Endothelial cell of umbilical vein (primary cell): ENCODE data around the gene EPHA5. TPM values are rescaled to one million over a fixed set of nuclear protein-coding genes. Genes with fewer than 3 reads are reported as not detected.

ENCODE experiments used
- BruUV-seq: library from RNA; stranded (reverse); fragments of 400-500 nt; replicated peaks from 2 replicates; lab custom pipeline; 2021; lab: Mats Ljungman, UMichigan
- CTCF ChIA-PET: fragments of 300-600, 350-600 bp; sonication (Branson Sonifier 250); formaldehyde crosslinking; loops from one replicate; lab custom pipeline; 2021; ENCODE audit warnings: antibody characterized with exemption, inconsistent platforms; lab: Charles Lee
- POLR2A ChIA-PET: fragments of 300-600, 350-600 bp; sonication (Branson Sonifier 250); formaldehyde crosslinking; loops from one replicate; lab custom pipeline; 2021; ENCODE audit warnings: antibody characterized with exemption, inconsistent platforms; lab: Charles Lee
- DNase-seq: peaks from one replicate; pipeline ENCODE4 v3.0.0-alpha.2; 2011; ENCODE audit warnings: low read depth, low spot score
- FAIRE-seq: peaks from 2 replicates; lab custom pipeline; 2011; peaks lifted over from hg19 to GRCh38; lab: Jason Lieb, UNC
- H2AFZ ChIP-seq: 2 replicates; pipeline ENCODE4 v1.6.0; 2012; ENCODE audit warnings: low read depth, low read length, control low read depth, inconsistent platforms
- H3K27ac ChIP-seq: 2 replicates; pipeline ENCODE4 v1.5.1; 2011; ENCODE audit warnings: low read depth, mild to moderate bottlenecking, control low read depth, low read length, moderate library complexity; ENCODE audit not compliant: insufficient read depth
- H3K27me3 ChIP-seq, 2 experiments: 2 replicates each; pipeline versions ENCODE4 v1.6.0 to v1.6.1; 2011; ENCODE audit warnings: low read length in 2 of 2, mixed read lengths in 1 of 2; ENCODE audit not compliant: control insufficient read depth in 2 of 2, insufficient read depth in 2 of 2
- H3K36me3 ChIP-seq, 2 experiments: 2 replicates in 1 of 2; 3 replicates in 1 of 2; pipeline ENCODE4 v1.5.1; 2011; ENCODE audit warnings: low read length in 2 of 2, mild to moderate bottlenecking in 1 of 2, moderate library complexity in 1 of 2; ENCODE audit not compliant: control insufficient read depth in 2 of 2, insufficient read depth in 2 of 2; ENCODE audit errors: extremely low read depth in 1 of 2
- H3K4me1 ChIP-seq: 3 replicates; pipeline ENCODE4 v1.5.1; 2011; ENCODE audit warnings: mild to moderate bottlenecking, low read length; ENCODE audit not compliant: control insufficient read depth, insufficient read depth; ENCODE audit errors: extremely low read depth
- H3K4me2 ChIP-seq: 2 replicates; pipeline ENCODE4 v1.6.1; 2011; ENCODE audit warnings: low read length, control low read depth, mixed read lengths; ENCODE audit not compliant: insufficient read depth
- H3K4me3 ChIP-seq, 3 experiments: fragments of 200-600 bp in 1 of 3; sonication (generic), shearing (Covaris generic) in 1 of 3; replicated peaks in 1 of 3; 2 replicates each; pipeline ENCODE4 v1.5.1; 2011 to 2016; ENCODE audit warnings: control low read depth in 3 of 3, low read length in 3 of 3, mild to moderate bottlenecking in 2 of 3, inconsistent platforms in 1 of 3, low read depth in 1 of 3, moderate library complexity in 1 of 3; ENCODE audit not compliant: insufficient read depth in 1 of 3
- H3K79me2 ChIP-seq: 2 replicates; pipeline ENCODE4 v1.6.0; 2012; ENCODE audit warnings: low read length, inconsistent platforms; ENCODE audit not compliant: control insufficient read depth, insufficient read depth
- H3K9ac ChIP-seq: replicated peaks from 2 replicates; pipeline ENCODE3; 2011; ENCODE audit warnings: low read length, control low read depth; ENCODE audit not compliant: insufficient read depth; ENCODE audit errors: extremely low read depth
- H3K9me1 ChIP-seq: replicated peaks from 3 replicates; pipeline ENCODE4 v1.6.0; 2011; ENCODE audit warnings: mild to moderate bottlenecking, low read length; ENCODE audit not compliant: control insufficient read depth, insufficient read depth; ENCODE audit errors: extremely low read depth
- H3K9me3 ChIP-seq: replicated peaks from 2 replicates; pipeline ENCODE4 v1.5.1; 2012; ENCODE audit warnings: low read length, inconsistent platforms; ENCODE audit not compliant: control insufficient read depth, insufficient read depth
- H4K20me1 ChIP-seq: replicated peaks from 2 replicates; pipeline ENCODE3; 2011; ENCODE audit warnings: mild to moderate bottlenecking, low read length; ENCODE audit not compliant: control insufficient read depth, insufficient read depth; ENCODE audit errors: extremely low read depth
- CTCF ChIP-seq, 2 donors: IDR thresholded peaks; 1 replicate in 1 of 2; 2 replicates in 1 of 2; pipeline ENCODE4 v1.5.1; 2011; ENCODE audit warnings: low read length in 2 of 2, mild to moderate bottlenecking in 2 of 2, moderate library complexity in 2 of 2, control low read depth in 1 of 2, inconsistent platforms in 1 of 2, low read depth in 1 of 2; ENCODE audit not compliant: insufficient read depth in 1 of 2; ENCODE audit errors: extremely low read depth in 1 of 2
- EZH2 ChIP-seq: IDR thresholded peaks from 2 replicates; pipeline ENCODE4 v1.6.1; 2012; ENCODE audit warnings: borderline replicate concordance, low read depth, mild to moderate bottlenecking, moderate library complexity, low read length, inconsistent platforms; ENCODE audit not compliant: severe bottlenecking
- FOS ChIP-seq: IDR thresholded peaks from 2 replicates; pipeline ENCODE4 v1.6.1; 2011; ENCODE audit warnings: mild to moderate bottlenecking, low read length, moderate library complexity, borderline replicate concordance; ENCODE audit not compliant: insufficient read depth
- GATA2 ChIP-seq: IDR thresholded peaks from 2 replicates; pipeline ENCODE4 v1.7.0; 2011; ENCODE audit warnings: low read depth, mild to moderate bottlenecking, moderate library complexity, mixed read lengths, low read length; ENCODE audit not compliant: insufficient read length, insufficient read depth
- JUN ChIP-seq: IDR thresholded peaks from 2 replicates; pipeline ENCODE4 v1.6.1; 2011; ENCODE audit warnings: borderline replicate concordance, low read depth; ENCODE audit not compliant: insufficient read length, insufficient read depth
- MAX ChIP-seq: IDR thresholded peaks from 2 replicates; pipeline ENCODE4 v1.6.1; 2011; ENCODE audit not compliant: insufficient read depth, insufficient read length
- MYC ChIP-seq: IDR thresholded peaks from one replicate; pipeline ENCODE4 v1.6.1; 2011; ENCODE audit warnings: mild to moderate bottlenecking, low read depth, low read length
- POLR2A ChIP-seq: IDR thresholded peaks from 2 replicates; pipeline ENCODE4 v1.6.1; 2012; ENCODE audit warnings: low read depth, mild to moderate bottlenecking, control low read depth, low read length
- POLR2AphosphoS5 ChIP-seq: IDR thresholded peaks from 2 replicates; pipeline ENCODE4 v1.6.1; 2012; ENCODE audit warnings: low read depth, mild to moderate bottlenecking, control low read depth, low read length, moderate library complexity; ENCODE audit not compliant: insufficient read depth
- dilution Hi-C: fragments of 300-500 bp; cut with MboI; formaldehyde crosslinking; loops from one replicate; pipeline ENCODE4 v1.15.0; 2019; ENCODE audit warnings: low sequenced_read_pairs; ENCODE audit not compliant: extremely low pct_ligation_motif_present
- intact Hi-C: fragments of 100-400 bp; cut with micrococcal nuclease; formaldehyde crosslinking; loops from one replicate; pipeline ENCODE4 v1.10.0; 2022
- polyA plus RNA-seq, 4 experiments: library from polyadenylated mRNA; depleted of rRNA in 3 of 4; stranded (reverse) in 3 of 4; unstranded in 1 of 4; fragments of >200 nt; gene quantifications; 2 replicates each; pipeline versions ENCODE4 v1.2.1 to v1.2.3, GENCODE V29; 2011 to 2012; ENCODE audit warnings: missing spikeins in 1 of 4
- total RNA-seq: library from RNA; stranded (reverse); gene quantifications from 2 replicates; pipeline ENCODE4 v1.2.3, GENCODE V29; 2021

Gene EPHA5
- total and polyA plus RNA-seq, 2 donors (not counting 3 experiments of a cell fraction or from before 2014, with no cell fraction given), result 0.31 to 0.39 TPM

- Histone ChIP-seq H3K4me2 (peak overlapping the region; percentile 99), H3K4me1 (peaks cover 18% of the 10 kb centered on the region), H3K9me3 (no peaks in the 10 kb centered on the region), H3K79me2 (no peaks in the 10 kb centered on the region), H3K9me1 (no peaks in the 10 kb centered on the region), H3K27ac (peak overlapping the region; percentile 43), H3K4me3 (peak overlapping the region; percentile 45 to 89 (median 89)), H3K9ac (peak overlapping the region; percentile 65), H3K27me3 (peaks cover 11 to 17% of the 10 kb centered on the region in 2 experiments), H3K36me3 (no peaks in the 10 kb centered on the region), H4K20me1 (no peaks in the 10 kb centered on the region), H2AFZ (peak overlapping the region; percentile 74)
- FAIRE-seq (no peak), DNase-seq (no peak)
- BruUV-seq, result no TSS peak
- TF ChIP-seq MAX (no peak), POLR2AphosphoS5 (no peak), EZH2 (no peak), POLR2A (no peak), JUN (no peak), GATA2 (no peak), CTCF (IDR thresholded peaks at IDR 0.05; ENCODE audit: extremely low read depth in 1 of 2, insufficient read depth in 1 of 2, low read depth in 1 of 2, low read length in 2 of 2) (no peak), MYC (no peak), FOS (no peak)
- ChIA-PET CTCF (interaction anchor here (0.8 to 1.5 kb wide), 5 partner anchors 12 to 663 kb away, joined by 3 to 4 read pairs (median 4); no protein-coding TSS in a partner anchor), POLR2A (no interaction called here)
- intact Hi-C loops, result loop anchor here (1.0 to 5.0 kb wide), 3 partner anchors 15 to 161 kb away; no protein-coding TSS in a partner anchor
- dilution Hi-C loops, result no loop called here
Observed at GRCh38 chr4:65669111-65670019, 924 bp downstream of the EPHA5 start.
